HG02759 (cell line): ENCODE data around the gene ARHGEF10L.

ENCODE experiments used
- ATAC-seq: cut with Tn5 transposase; IDR thresholded peaks from one replicate; pipeline ENCODE4 v1.9.1; 2021; ENCODE audit warnings: mild to moderate bottlenecking, moderate library complexity; ENCODE audit not compliant: unreplicated experiment

ARHGEF10L gene

GRCh38 chr1:17630048-17630830 is 90.7 kb downstream of the ARHGEF10L start:
- no peak for ATAC-seq

GRCh38 chr1:17630986-17631385 is 91.5 kb downstream of the ARHGEF10L start:
- no peak for ATAC-seq

DNA sequence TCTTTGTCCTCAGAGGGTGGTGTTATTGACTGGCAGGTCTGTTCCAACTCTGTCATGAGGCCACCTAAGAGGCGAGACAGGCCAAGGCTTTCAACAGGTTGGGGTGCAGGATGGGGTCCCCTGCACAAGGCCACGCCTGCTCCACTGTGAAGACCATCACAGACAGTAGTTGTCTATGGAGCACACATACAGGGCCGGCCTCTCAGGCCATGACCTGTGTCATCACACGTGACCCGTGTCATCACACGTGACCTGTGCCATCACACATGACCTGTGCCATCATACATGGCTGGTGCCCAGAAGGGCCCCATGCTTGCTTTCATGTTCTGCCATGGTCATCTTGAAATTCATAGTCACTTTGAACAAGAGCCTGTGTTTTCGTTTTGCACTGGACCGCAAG is 91.9 kb downstream of the ARHGEF10L start:
- ATAC-seq = no peak

- no peak for ATAC-seq
Observed at GRCh38 chr1:17632106-17632505, 92.6 kb downstream of the ARHGEF10L start.

GRCh38 chr1:17632541-17633184 is 93.2 kb downstream of the ARHGEF10L start:
- ATAC-seq = no peak

DNA sequence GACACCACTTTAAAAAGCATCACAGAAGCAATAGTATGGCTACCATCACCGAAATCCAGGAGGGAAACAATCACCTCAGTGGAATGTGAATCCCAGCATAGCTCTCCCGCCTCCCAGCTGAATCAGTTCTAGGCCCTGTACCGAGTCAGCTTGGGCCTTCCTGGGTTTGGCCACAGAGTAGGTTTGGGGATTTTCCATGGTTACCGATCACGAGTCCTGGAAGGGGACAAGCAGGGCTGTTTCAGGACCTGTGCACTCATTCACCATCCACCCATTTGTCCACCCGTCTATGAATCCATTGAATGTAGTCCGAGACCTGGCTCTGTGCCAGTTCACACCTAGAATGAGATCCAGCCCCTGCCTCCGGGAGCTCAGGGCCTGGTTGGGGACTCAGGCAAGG is 94.2 kb downstream of the ARHGEF10L start:
- ATAC-seq = no peak

DNA sequence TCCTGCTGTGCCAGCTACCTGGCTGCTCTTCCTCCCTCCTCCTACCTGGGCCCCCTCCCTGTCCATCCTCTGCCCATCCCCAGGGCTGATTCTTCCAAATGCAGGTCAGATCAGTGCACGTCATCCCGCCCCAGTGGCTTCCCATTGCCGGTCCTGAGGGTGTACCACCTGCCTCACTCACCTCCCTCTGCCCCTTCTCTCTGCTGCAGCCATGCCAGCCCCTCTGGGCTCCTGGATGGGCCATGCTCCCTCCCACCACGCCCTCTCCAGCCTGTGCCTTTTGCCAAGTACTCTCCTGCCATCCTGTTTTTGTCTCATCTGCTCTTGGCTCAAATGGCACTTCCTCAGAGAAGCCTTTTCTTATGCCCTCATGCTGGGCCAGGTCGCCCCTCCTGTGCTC is 95.8 kb downstream of the ARHGEF10L start:
- ATAC-seq = no peak

DNA sequence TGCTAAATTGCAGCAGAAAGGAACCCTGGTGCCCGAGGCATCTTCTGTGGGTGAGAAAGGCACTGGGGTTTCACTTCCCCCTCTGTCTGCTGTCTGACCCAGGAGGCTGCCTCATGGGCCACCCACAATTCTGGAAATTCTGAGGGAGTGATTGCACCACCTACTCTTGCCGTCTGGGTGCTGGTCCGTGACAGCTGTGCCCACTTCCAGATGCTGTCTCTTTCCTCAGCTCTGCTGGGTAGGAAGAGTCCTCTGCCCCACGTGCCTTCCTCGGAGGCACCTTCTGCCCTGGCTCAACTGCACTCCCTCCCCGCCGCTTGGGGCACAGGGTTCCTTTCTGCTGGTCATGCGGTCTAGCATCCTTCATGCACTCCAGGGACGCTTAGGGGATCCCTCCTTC is 96.3 kb downstream of the ARHGEF10L start:
- no peak for ATAC-seq

DNA sequence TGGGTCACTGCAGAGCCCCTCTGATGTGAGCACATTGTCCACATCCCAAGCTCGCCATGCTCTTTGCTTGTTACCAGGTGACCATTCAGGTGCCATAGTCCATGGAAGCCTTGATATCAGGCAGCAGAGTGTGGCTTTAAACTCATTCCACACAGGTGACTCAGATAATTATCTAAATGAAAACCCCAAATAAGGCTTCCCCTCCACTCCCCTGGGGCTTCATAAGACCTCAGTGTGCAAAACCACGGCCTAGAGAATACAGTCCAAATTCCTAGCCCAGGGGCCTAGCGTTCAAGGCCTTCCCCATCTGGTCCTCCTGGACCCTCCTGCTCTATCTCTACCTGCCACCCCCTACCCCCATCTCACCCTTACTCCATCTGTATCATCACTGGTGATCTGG is 97.1 kb downstream of the ARHGEF10L start:
- ATAC-seq = no peak

DNA sequence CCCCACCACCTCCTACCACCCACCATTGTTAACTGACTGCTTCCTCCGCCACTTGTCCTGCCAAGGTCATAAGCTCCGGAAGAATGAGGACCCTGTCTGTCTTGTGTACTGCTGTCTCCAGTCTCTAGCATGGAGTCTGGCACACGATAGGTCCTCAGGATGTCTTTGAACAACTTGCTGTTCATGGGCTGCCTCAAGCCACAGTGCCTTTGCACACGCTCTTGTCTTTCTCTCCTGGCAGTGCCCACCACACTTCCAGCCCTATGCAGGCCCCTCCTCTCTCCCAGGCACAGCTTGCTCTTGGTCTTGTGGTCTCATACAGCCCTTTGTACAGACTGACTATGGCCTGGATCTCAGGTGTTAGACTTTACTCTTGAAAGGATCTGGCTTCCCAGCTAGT is 97.6 kb downstream of the ARHGEF10L start:
- ATAC-seq = no peak

- ATAC-seq = no peak
Observed at GRCh38 chr1:17639703-17640340, 100.3 kb downstream of the ARHGEF10L start.

GRCh38 chr1:17640393-17640792 is 100.9 kb downstream of the ARHGEF10L start:
- ATAC-seq = no peak

DNA sequence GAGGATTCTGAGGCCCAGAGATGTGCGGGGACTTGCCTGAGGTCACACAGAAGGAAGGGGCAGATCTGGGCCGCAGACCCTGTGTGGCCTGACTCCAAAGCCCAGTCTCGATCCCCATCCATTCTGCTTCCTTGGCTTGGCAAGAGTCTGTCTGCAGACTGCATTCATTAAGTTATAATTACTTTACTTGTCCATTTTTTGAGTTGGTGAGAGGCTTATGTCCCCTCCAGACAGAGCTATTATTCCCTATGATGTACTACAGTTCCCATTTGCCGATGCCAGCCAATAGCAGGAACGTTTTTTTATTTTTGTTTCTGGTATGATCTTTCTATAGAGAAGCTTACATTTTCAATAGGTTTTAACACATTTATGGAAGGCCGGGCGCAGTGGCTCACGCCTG is 101.5 kb downstream of the ARHGEF10L start:
- ATAC-seq = no peak

DNA sequence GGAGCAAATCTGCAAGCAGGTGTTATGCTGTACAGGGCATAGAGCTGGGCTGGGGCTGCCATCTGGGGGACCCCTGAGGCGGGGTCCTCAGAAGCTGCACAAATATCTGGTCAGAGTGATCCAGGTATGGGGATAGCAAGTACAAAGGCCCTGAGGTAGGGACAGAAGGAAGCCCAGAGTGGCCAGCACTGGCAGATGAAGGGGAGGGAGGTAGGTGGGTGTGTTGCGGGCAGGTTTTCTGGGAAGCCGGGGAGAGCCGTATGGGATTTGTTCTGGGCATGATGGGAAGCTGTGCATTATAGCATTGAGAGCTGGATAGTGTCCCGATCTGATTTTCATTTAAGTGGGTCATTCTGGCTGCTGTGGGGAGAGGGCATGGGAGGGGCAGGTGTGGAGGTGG is 102.7 kb downstream of the ARHGEF10L start:
- ATAC-seq = no peak

DNA sequence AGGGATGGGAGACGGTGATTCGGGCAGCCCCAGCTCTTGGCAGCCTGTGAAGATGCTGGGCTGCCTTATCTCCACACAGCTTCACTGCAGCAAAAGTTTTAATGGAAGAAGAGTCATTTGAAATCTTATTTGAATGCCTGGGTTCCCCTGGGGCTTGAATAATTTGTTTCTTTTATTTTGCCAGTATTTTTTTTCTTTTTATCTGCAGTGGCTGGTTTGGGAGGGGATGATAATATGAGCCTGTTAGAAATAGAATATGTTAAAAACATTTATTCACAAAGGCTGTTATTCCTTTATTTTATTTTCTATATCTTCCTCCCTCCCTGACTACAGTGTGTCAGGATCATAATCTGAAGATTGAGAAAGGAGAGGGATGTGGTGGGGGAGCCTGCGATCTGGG is 103.4 kb downstream of the ARHGEF10L start:
- ATAC-seq = no peak

DNA sequence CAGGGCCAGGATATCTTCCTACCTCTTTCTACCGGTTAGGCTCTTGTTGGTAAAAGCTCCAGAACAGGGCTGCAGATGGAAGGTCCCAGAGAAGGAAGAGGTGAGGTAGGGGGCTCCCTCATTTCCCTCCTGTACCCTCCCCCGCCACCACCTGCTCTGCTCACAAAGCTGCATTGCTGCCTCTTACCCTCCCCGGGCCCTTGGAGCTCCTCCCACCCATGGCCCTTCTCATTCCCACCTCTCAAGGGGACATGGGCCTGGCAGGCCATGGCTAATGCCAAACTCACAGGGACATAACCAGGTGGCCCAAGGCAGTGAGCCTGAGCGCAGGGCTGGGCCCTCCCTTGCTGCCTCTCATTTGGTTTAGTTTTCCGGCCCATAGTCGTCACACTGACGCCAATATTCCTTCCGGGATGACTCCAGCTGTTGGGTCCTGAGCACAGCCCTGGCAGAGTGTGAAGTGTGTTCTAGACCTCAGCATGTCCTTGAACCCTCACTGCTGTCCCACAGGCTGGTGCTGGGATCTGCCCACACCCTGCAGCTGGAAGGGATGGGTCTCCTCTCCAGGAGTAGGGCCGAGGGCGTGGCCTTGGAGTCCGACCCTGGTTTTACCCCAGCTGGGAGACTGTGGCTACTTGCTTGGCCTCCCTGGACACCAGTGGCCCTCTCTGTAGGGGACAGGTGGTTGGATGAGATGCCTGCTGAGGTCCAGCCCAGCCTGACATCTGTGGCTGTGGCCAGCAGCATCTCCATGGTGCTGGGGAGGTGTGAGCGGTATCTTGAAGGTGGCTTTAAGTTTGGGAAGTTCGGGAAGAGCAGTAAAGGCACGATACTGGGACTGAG is 104.6 kb downstream of the ARHGEF10L start:
- ATAC-seq = no peak

DNA sequence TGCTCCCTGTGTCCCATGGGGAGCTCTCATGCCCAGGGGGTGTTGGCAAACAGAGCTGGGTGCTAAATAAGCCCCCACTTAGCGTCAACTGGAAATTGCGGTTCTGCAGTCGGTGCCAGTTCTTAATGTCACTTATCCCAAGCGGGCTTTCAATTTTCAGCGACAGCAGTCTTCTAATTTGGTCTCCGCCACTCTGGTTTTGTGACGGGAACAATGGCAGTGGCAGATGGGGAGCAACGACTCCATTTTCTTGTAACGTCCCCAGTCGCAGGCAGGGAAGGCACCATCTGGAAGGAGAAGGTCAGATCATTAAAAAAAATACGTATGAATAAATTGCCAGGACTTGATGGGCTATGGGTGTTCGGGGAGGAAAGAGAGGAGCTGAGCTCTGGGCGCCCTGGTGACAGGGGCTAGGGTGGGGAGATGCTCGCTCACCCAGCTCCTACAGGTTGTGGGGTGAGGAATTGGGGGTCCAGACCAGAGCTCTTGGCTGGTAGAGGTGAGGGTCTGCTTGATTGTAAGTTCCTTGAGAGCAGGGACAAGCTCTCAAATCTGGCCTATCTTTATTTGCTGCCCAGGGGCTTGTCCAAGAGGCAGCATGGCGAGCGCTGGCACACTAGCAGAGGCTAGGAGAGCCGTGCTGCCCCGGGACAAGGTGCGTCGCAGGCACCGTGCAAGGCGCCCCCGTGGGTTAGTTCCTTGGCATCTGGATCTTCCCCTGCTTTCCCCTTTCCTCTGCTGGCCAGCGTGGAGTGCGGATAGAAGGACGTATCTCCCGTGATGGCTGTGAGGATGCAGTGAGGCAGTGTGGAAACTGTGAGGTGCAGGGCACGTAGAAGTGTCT is 105.8 kb downstream of the ARHGEF10L start:
- ATAC-seq = no peak

GRCh38 chr1:17646444-17647280 is 107.2 kb downstream of the ARHGEF10L start:
- ATAC-seq = no peak

- ATAC-seq = no peak
Observed at GRCh38 chr1:17648457-17649145, 109.1 kb downstream of the ARHGEF10L start.
